B cell (primary cell): ENCODE measurements around the gene TMEM141. TPM values are rescaled to one million over a fixed set of nuclear protein-coding genes. Genes with fewer than 3 reads are reported as not detected.

ENCODE experiments used
- ATAC-seq: fragments of 200-7000 bp; cut with Tn5 transposase; one replicate; pipeline ENCODE4 v1.10.0; 2021; ENCODE audit warnings: low read depth, mild to moderate bottlenecking, moderate number of reproducible peaks, moderate library complexity
- CTCF ChIA-PET: fragments of 350-600 bp; sonication (Branson Sonifier 250); formaldehyde crosslinking; loops from one replicate; lab custom pipeline; 2021; ENCODE audit warnings: antibody characterized with exemption, inconsistent platforms; lab: Charles Lee
- POLR2A ChIA-PET: fragments of 350-600 bp; sonication (Branson Sonifier 250); formaldehyde crosslinking; loops from one replicate; lab custom pipeline; 2021; ENCODE audit warnings: antibody characterized with exemption; lab: Charles Lee
- DNase-seq: peaks from one replicate; pipeline ENCODE4 v3.0.0; 2013
- H2AFZ ChIP-seq: 2 replicates; pipeline ENCODE4 v1.6.1; 2012; ENCODE audit warnings: mild to moderate bottlenecking, low read depth, low read length; ENCODE audit not compliant: insufficient read depth, poor library complexity, severe bottlenecking
- H3K27ac ChIP-seq, 2 donors: 1 replicate in 1 of 2; 2 replicates in 1 of 2; pipeline ENCODE4 v1.5.1; 2012 to 2013; ENCODE audit warnings: low read length in 2 of 2, mild to moderate bottlenecking in 2 of 2, moderate library complexity in 1 of 2
- H3K27me3 ChIP-seq, 4 experiments: fragments of 200-600 bp in 1 of 4; sonication (generic) in 1 of 4; replicated peaks in 1 of 4; 1 replicate in 2 of 4; 2 replicates in 2 of 4; pipeline versions ENCODE4 v1.6.1 to v1.7.0; 2013 to 2016; ENCODE audit warnings: low read length in 3 of 4, mild to moderate bottlenecking in 2 of 4, mixed read lengths in 1 of 4, moderate library complexity in 1 of 4; ENCODE audit not compliant: insufficient read depth in 4 of 4, control insufficient read depth in 3 of 4; ENCODE audit errors: control extremely low read depth in 1 of 4
- H3K36me3 ChIP-seq, 2 experiments: replicated peaks in 1 of 2; 1 replicate in 1 of 2; 2 replicates in 1 of 2; pipeline versions ENCODE4 v1.6.1 to v1.7.1; 2013; ENCODE audit warnings: low read length in 1 of 2; ENCODE audit not compliant: insufficient read depth in 2 of 2, control insufficient read depth in 1 of 2; ENCODE audit errors: control extremely low read depth in 1 of 2, extremely low read depth in 1 of 2
- H3K4me1 ChIP-seq, 2 donors: fragments of 200-600 bp in 1 of 2; sonication (generic) in 1 of 2; 1 replicate in 1 of 2; 2 replicates in 1 of 2; pipeline versions ENCODE4 v1.5.1 to v1.6.1; 2013 to 2017; ENCODE audit warnings: low read length in 2 of 2; ENCODE audit not compliant: control insufficient read depth in 2 of 2, insufficient read depth in 2 of 2
- H3K4me2 ChIP-seq: replicated peaks from 2 replicates; pipeline ENCODE3; 2012; ENCODE audit warnings: mild to moderate bottlenecking, low read depth, low read length; ENCODE audit not compliant: poor library complexity, severe bottlenecking
- H3K4me3 ChIP-seq, 5 experiments: fragments of 200-600 bp in 1 of 5; sonication (generic) in 1 of 5; 1 replicate in 3 of 5; 2 replicates in 2 of 5; pipeline versions ENCODE4 v1.5.1 to v1.7.0; 2011 to 2016; ENCODE audit warnings: low read length in 4 of 5, mild to moderate bottlenecking in 4 of 5, low read depth in 2 of 5, control low read depth in 1 of 5, moderate library complexity in 1 of 5; ENCODE audit not compliant: insufficient read depth in 1 of 5; ENCODE audit errors: control extremely low read depth in 1 of 5, extremely low read depth in 1 of 5
- H3K79me2 ChIP-seq: fragments of 200-600 bp; sonication (generic); one replicate; pipeline ENCODE4 v1.6.0; 2016; ENCODE audit warnings: low read length; ENCODE audit not compliant: control insufficient read depth, insufficient read depth
- H3K9ac ChIP-seq: fragments of 200-600 bp; sonication (generic); 2 replicates; pipeline ENCODE4 v1.6.1; 2017; ENCODE audit warnings: mild to moderate bottlenecking, low read length, moderate library complexity
- H3K9me3 ChIP-seq, 3 donors: one replicate each; pipeline versions ENCODE4 v1.6.1 to v1.7.1; 2013; ENCODE audit warnings: low read length in 2 of 3; ENCODE audit not compliant: control insufficient read depth in 2 of 3, insufficient read depth in 1 of 3; ENCODE audit errors: control extremely low read depth in 1 of 3
- H4K20me1 ChIP-seq: 2 replicates; pipeline ENCODE4 v1.6.0; 2012; ENCODE audit warnings: mild to moderate bottlenecking, low read length; ENCODE audit not compliant: insufficient read depth, control insufficient read depth, poor library complexity, severe bottlenecking
- H3K27ac Mint-ChIP-seq: one replicate; pipeline ENCODE4 v1.8.0; 2021; ENCODE audit warnings: mixed read lengths
- H3K27me3 Mint-ChIP-seq: one replicate; pipeline ENCODE4 v1.8.0; 2021; ENCODE audit warnings: mixed read lengths
- H3K4me1 Mint-ChIP-seq: one replicate; pipeline ENCODE4 v1.8.0; 2021; ENCODE audit warnings: mixed read lengths
- H3K4me3 Mint-ChIP-seq: one replicate; pipeline ENCODE4 v1.8.0; 2021; ENCODE audit warnings: mixed read lengths
- H3K9me3 Mint-ChIP-seq: one replicate; pipeline ENCODE4 v1.8.0; 2022; ENCODE audit warnings: mixed read lengths; ENCODE audit not compliant: insufficient read depth
- CTCF ChIP-seq: fragments of 200-600 bp; IDR thresholded peaks from one replicate; pipeline ENCODE4 v1.8.0; 2022; ENCODE audit warnings: antibody characterized with exemption, mild to moderate bottlenecking
- EZH2 ChIP-seq: IDR thresholded peaks from 2 replicates; pipeline ENCODE4 v1.6.1; 2012; ENCODE audit warnings: borderline replicate concordance, low read depth, mild to moderate bottlenecking, moderate library complexity, low read length; ENCODE audit not compliant: insufficient read depth, poor library complexity, severe bottlenecking
- WGBS: methylation state at CpG from one replicate; pipeline ENCODE4 v1.1.5; 2013; ENCODE audit warnings: missing lambda C conversion rate; ENCODE audit not compliant: insufficient coverage; 5-methylcytosine and 5-hydroxymethylcytosine counted together
- intact Hi-C: fragments of 100-400 bp; cut with micrococcal nuclease; formaldehyde crosslinking; loops from one replicate; pipeline ENCODE4 v1.10.0; 2022
- polyA plus RNA-seq: library from polyadenylated mRNA; depleted of rRNA; stranded (reverse); fragments of >200 nt; gene quantifications from 2 replicates; pipeline ENCODE4 v1.2.3, GENCODE V29; 2012
- total RNA-seq, 2 donors: library from RNA; stranded (reverse); fragments of 120-200 nt in 1 of 2; gene quantifications; 1 replicate in 1 of 2; 2 replicates in 1 of 2; pipeline versions ENCODE4 v1.2.3 to v1.2.4, GENCODE V29; 2013 to 2022

Gene TMEM141
- total and polyA plus RNA-seq, 2 donors (not counting 1 experiment from before 2014, with no cell fraction given), result 35.7 to 60.8 TPM

GRCh38 chr9:136825295-136826187 is 34.4 kb downstream of the TMEM141 start:
- H3K27ac Mint-ChIP-seq, result no peak overlapping the region
- ATAC-seq, result no peak
- H3K27me3 ChIP-seq, result no peaks in the 10 kb centered on the region
- H3K9ac ChIP-seq, result no peak overlapping the region
- no peaks in the 10 kb centered on the region for H3K27me3 Mint-ChIP-seq
- H4K20me1 ChIP-seq, result peaks cover 22% of the 10 kb centered on the region
- H3K9me3 Mint-ChIP-seq, result no peaks in the 10 kb centered on the region
- H3K36me3 ChIP-seq, result peaks cover 2 to 40% of the 10 kb centered on the region in 2 experiments
- TF ChIP-seq EZH2, result no peak
- no peak for TF ChIP-seq CTCF
- no peak for DNase-seq
- ChIA-PET CTCF (interaction anchor here (1.2 kb wide), 1 partner anchor 9 kb away, joined by 5 read pairs; no protein-coding TSS in a partner anchor), POLR2A (no interaction called here)
- no peak overlapping the region for H2AFZ ChIP-seq
- intact Hi-C loops, result no loop called here
- H3K9me3 ChIP-seq, result no peaks in the 10 kb centered on the region
- no peak overlapping the region for H3K27ac ChIP-seq
- H3K4me1 Mint-ChIP-seq, result peaks cover 5% of the 10 kb centered on the region
- no peak overlapping the region for H3K4me3 ChIP-seq
- 96% methylated on average over 42 of the region's 44 CpGs for WGBS
- no peaks in the 10 kb centered on the region for H3K79me2 ChIP-seq
- no peak overlapping the region for H3K4me2 ChIP-seq
- H3K4me1 ChIP-seq, result peaks cover 0 to 4% of the 10 kb centered on the region in 2 donors
- no peak overlapping the region for H3K4me3 Mint-ChIP-seq

GRCh38 chr9:136826188-136826541 is 35.0 kb downstream of the TMEM141 start:
- no peak overlapping the region for H2AFZ ChIP-seq
- no peak overlapping the region for H3K4me2 ChIP-seq
- no peak overlapping the region for H3K27ac Mint-ChIP-seq
- H3K79me2 ChIP-seq, result no peaks in the 10 kb centered on the region
- peaks cover 2 to 46% of the 10 kb centered on the region in 2 experiments for H3K36me3 ChIP-seq
- no peaks in the 10 kb centered on the region for H3K27me3 Mint-ChIP-seq
- no peak overlapping the region for H3K4me3 ChIP-seq
- no peak for TF ChIP-seq EZH2
- no peak for TF ChIP-seq CTCF
- no peaks in the 10 kb centered on the region for H3K9me3 Mint-ChIP-seq
- WGBS, result 95% methylated on average over 17 of the region's 17 CpGs
- H3K9me3 ChIP-seq, result no peaks in the 10 kb centered on the region
- POLR2A ChIA-PET, result no interaction called here
- CTCF ChIA-PET, result interaction anchor here (1.2 kb wide), 1 partner anchor 9 kb away, joined by 5 read pairs; no protein-coding TSS in a partner anchor
- H3K4me1 Mint-ChIP-seq, result peaks cover under 1% of the 10 kb centered on the region
- intact Hi-C loops, result no loop called here
- H4K20me1 ChIP-seq, result peaks cover 22% of the 10 kb centered on the region
- DNase-seq (no peak), ATAC-seq (no peak)
- no peak overlapping the region for H3K4me3 Mint-ChIP-seq
- H3K27ac ChIP-seq, result no peak overlapping the region
- H3K4me1 ChIP-seq, result peaks cover 0 to under 1% of the 10 kb centered on the region in 2 donors
- H3K27me3 ChIP-seq, result no peaks in the 10 kb centered on the region
- no peak overlapping the region for H3K9ac ChIP-seq
